Spleen (tissue), 11 donors: ENCODE results near the gene BCAS4. TPM values are rescaled to one million over a fixed set of nuclear protein-coding genes. Genes with fewer than 3 reads are reported as not detected.

ENCODE experiments used
- DNase-seq: peaks from one replicate; pipeline ENCODE4 v3.0.0-alpha.2; 2020
- H3K27ac ChIP-seq, 8 donors: fragments of 200-600 bp; sonication (generic) in 7 of 8; 1 replicate in 4 of 8; 2 replicates in 4 of 8; pipeline versions ENCODE4 v1.5.0 to v1.8.0; 2016 to 2021; ENCODE audit warnings: inconsistent platforms in 4 of 8, mild to moderate bottlenecking in 4 of 8, moderate library complexity in 1 of 8
- H3K27me3 ChIP-seq, 7 donors: fragments of 200-600 bp; sonication (generic) in 6 of 7; replicated peaks in 1 of 7; 1 replicate in 4 of 7; 2 replicates in 3 of 7; pipeline versions ENCODE4 v1.5.0 to v1.8.0; 2016 to 2021; ENCODE audit warnings: inconsistent platforms in 3 of 7, mild to moderate bottlenecking in 1 of 7
- H3K36me3 ChIP-seq, 6 donors: fragments of 200-600 bp; sonication (generic) in 5 of 6; 1 replicate in 4 of 6; 2 replicates in 2 of 6; pipeline versions ENCODE4 v1.5.0 to v1.8.0; 2016 to 2021; ENCODE audit warnings: inconsistent platforms in 2 of 6
- H3K4me1 ChIP-seq, 6 donors: fragments of 200-600 bp; sonication (generic) in 5 of 6; 1 replicate in 3 of 6; 2 replicates in 3 of 6; pipeline versions ENCODE4 v1.5.0 to v1.8.0; 2016 to 2021; ENCODE audit warnings: inconsistent platforms in 3 of 6
- H3K4me3 ChIP-seq, 8 donors: fragments of 200-600 bp; sonication (generic) in 7 of 8; 1 replicate in 4 of 8; 2 replicates in 4 of 8; pipeline versions ENCODE4 v1.5.0 to v1.8.0; 2016 to 2021; ENCODE audit warnings: inconsistent platforms in 4 of 8, mild to moderate bottlenecking in 4 of 8, moderate library complexity in 2 of 8
- H3K9me3 ChIP-seq, 8 donors: fragments of 200-600 bp; sonication (generic) in 7 of 8; 1 replicate in 4 of 8; 2 replicates in 4 of 8; pipeline versions ENCODE4 v1.5.0 to v1.8.0; 2016 to 2021; ENCODE audit warnings: inconsistent platforms in 4 of 8
- CTCF ChIP-seq, 11 experiments: fragments of 200-600 bp in 7 of 11; fragments of 450-650 bp in 4 of 11; sonication (generic) in 4 of 11; IDR thresholded peaks in 8 of 11; conservative IDR thresholded peaks in 3 of 11; 1 replicate in 7 of 11; 2 replicates in 4 of 11; pipeline versions ENCODE4 v1.4.0 to v1.8.0; 2016 to 2021; ENCODE audit warnings: antibody characterized with exemption in 11 of 11, inconsistent platforms in 4 of 11, mild to moderate bottlenecking in 1 of 11
- POLR2A ChIP-seq, 3 donors: fragments of 450-650 bp; IDR thresholded peaks; one replicate each; pipeline ENCODE4 v1.5.1; 2017; ENCODE audit warnings: antibody characterized with exemption in 3 of 3, mild to moderate bottlenecking in 1 of 3
- POLR2AphosphoS5 ChIP-seq, 3 donors: sonication (generic); formaldehyde crosslinking; IDR thresholded peaks; one replicate each; pipeline ENCODE4 v1.5.1; 2017; ENCODE audit warnings: antibody characterized with exemption in 3 of 3
- WGBS, 5 donors: extraction: QIAGEN DNeasy Blood & Tissue Kit in 3 of 5; methylation state at CpG; one replicate each; pipeline versions ENCODE4 v1.1.5 to v1.1.7; 2013 to 2018; 5-methylcytosine and 5-hydroxymethylcytosine counted together
- intact Hi-C: fragments of 100-400 bp; cut with DNase I; formaldehyde crosslinking; loops from one replicate; pipeline ENCODE4 v1.15.0; 2023; ENCODE audit warnings: low total_unique reads
- polyA plus RNA-seq, 3 donors: library from polyadenylated mRNA; stranded (reverse); fragments of 200-250 nt; gene quantifications; one replicate each; pipeline ENCODE4 v1.2.1, GENCODE V29; 2013
- total RNA-seq, 7 donors: library from RNA; depleted of rRNA in 3 of 7; stranded (reverse); fragments of >200 nt in 3 of 7; fragmentation: NEBNext Ultra II Directional in 4 of 7; extraction: Animal tissue kit (Norgen Biotek cat#: 25700) in 4 of 7; gene quantifications; one replicate each; pipeline versions ENCODE4 v1.1.0 to v1.2.1, GENCODE V29; 2016 to 2021
- donor health status: healthy with polysubstance abuse.
- donor health status: DM: no; HTN: no; CAD: no; lungs with moderate emphysema.
- donor health status: DM: no; HTN: no; CAD: no.
- donor health status: Bipolar disorder and iron deficiency.
- donor health status: healthy.
- donor health status: DM: no; HTN: no; CAD: no.
- donor health status: DM: yes; HTN: yes; CAD: no.

Gene BCAS4
- total and polyA plus RNA-seq, 10 donors = 11.8 to 33.3 (median 19.7) TPM

DNA sequence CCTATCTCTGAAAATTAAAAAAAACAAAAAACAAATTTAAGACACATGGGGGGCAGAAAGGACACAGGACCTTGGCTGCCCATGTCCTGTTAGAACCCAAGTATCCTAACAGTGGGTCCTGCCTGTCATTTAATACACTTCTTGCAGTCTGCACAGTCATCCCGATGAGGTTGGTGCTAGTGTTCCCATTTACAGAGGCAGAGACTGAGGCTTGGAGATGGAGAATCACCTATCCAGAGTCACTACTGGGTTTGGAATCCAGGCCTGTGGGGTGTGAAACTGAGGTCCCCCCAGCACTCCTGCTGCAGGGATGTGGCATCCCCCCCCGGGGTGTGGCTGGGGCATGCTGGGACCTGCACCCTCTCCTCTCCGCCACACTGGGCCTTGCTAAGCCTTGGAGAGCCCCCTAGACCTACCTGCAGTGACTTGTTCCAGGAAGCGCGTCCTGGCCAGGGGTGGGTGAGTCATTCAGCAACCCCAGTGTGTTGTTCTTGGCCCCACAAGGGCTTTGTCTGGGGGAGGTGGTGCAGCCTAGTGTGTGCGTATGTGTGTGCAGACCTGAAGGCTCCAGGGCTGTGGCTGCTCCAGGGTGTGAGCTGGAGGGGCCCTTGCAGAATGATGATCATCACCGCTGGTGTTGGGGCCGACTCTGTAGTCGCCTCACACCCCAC is 49.7 kb downstream of the BCAS4 start:
- intact Hi-C loops = no loop called here
- H3K9me3 ChIP-seq = no peaks in the 10 kb centered on the region
- H3K27me3 ChIP-seq = no peaks in the 10 kb centered on the region
- peaks cover 5 to 43% (median 18%) of the 10 kb centered on the region in 6 donors for H3K4me1 ChIP-seq
- WGBS, 5 donors = 69 to 79% (median 75%) methylated on average over 4 to 9 of the region's 9 CpGs
- peaks cover 0 to 55% (median 3%) of the 10 kb centered on the region in 6 donors for H3K36me3 ChIP-seq
- no peak for DNase-seq
- H3K4me3 ChIP-seq = no peak overlapping the region
- H3K27ac ChIP-seq = peak overlapping the region in 1 of 8 donors; percentile 30
- TF ChIP-seq POLR2AphosphoS5 (IDR thresholded peaks at IDR 0.05) (peak in 1 of 3 donors; percentile 12), POLR2A (IDR thresholded peaks at IDR 0.05) (no peak), CTCF (IDR thresholded peaks at IDR 0.05 in 8 of 11, conservative IDR thresholded peaks at IDR 0.05 in 3 of 11) (no peak)

DNA sequence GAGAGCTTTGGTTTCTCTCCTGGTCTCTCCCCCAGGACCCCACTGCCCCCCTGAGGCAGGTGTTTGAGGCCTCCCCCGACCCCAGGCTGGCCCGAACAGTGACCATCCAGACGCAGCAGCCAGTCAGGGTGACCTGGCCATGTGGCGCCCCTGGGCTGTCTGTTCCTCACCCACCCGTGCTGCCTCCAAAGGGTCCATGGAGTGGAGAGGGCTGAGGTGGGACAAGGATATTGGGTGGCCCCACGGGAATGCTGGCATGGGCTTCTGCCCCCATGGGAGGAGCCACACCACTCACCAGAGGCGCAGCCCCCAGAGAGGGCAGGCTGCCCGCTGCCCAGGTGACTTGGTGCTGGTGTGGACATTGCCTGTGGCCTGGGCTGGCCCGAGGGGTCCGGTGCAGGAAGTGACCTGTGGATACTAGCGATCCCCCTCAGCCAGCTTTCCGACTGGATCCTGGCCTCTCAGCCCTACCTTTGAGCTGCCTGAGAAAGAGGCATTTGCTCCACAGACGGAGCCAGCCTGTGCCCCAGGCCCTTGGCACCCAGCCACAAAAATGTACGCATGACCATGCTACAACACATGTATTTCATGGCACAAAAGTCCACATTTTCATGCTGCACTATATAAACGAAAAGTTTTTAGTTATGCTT is 50.8 kb downstream of the BCAS4 start:
- H3K9me3 ChIP-seq = no peaks in the 10 kb centered on the region
- TF ChIP-seq POLR2A (IDR thresholded peaks at IDR 0.05) (no peak), CTCF (IDR thresholded peaks at IDR 0.05 in 8 of 11, conservative IDR thresholded peaks at IDR 0.05 in 3 of 11) (no peak), POLR2AphosphoS5 (IDR thresholded peaks at IDR 0.05) (peak in 1 of 3 donors; percentile 18)
- intact Hi-C loops = no loop called here
- H3K4me3 ChIP-seq = no peak overlapping the region
- 90 to 97% (median 93%) methylated on average over 9 to 15 of the region's 15 CpGs for WGBS, 5 donors
- no peaks in the 10 kb centered on the region for H3K27me3 ChIP-seq
- peaks cover 0 to 53% (median 3%) of the 10 kb centered on the region in 6 donors for H3K36me3 ChIP-seq
- DNase-seq = no peak
- no peak overlapping the region for H3K27ac ChIP-seq
- peaks cover 5 to 49% (median 19%) of the 10 kb centered on the region in 6 donors for H3K4me1 ChIP-seq

GRCh38 chr20:50848341-50848808 is 53.5 kb downstream of the BCAS4 start:
- Histone ChIP-seq H3K4me1 (peaks cover 5 to 43% (median 16%) of the 10 kb centered on the region in 6 donors), H3K27ac (peak overlapping the region in 1 of 8 donors; percentile 16), H3K9me3 (no peaks in the 10 kb centered on the region), H3K36me3 (peaks cover 0 to 33% (median 0%) of the 10 kb centered on the region in 6 donors), H3K4me3 (peak overlapping the region in 1 of 8 donors; percentile 29), H3K27me3 (no peaks in the 10 kb centered on the region)
- no peak for DNase-seq
- WGBS, 5 donors = 52 to 61% (median 57%) methylated on average over 8 of the region's 8 CpGs
- intact Hi-C loops = no loop called here
- no peak for TF ChIP-seq POLR2AphosphoS5 (IDR thresholded peaks at IDR 0.05)
- no peak for TF ChIP-seq POLR2A (IDR thresholded peaks at IDR 0.05)
- TF ChIP-seq CTCF (IDR thresholded peaks at IDR 0.05 in 8 of 11, conservative IDR thresholded peaks at IDR 0.05 in 3 of 11) = no peak
